Middle frontal gyrus (tissue), 1 donor: ENCODE measurements around the gene BRPF1.
A peak's percentile ranks its signal among the peaks of the same experiment; 100 is the strongest.

ENCODE experiments used
- DNase-seq: peaks from one replicate; pipeline ENCODE4 v3.0.0-alpha.2; 2015; ENCODE audit warnings: low spot score; ENCODE audit errors: extremely low spot score

Gene BRPF1

GRCh38 chr3:9787714-9788113 is 56.2 kb downstream of the BRPF1 start:
- DNase-seq, result no peak

- DNase-seq, result no peak
These were observed 59.6 kb downstream of the BRPF1 start for GRCh38 chr3:9791127-9791526.

GRCh38 chr3:9791790-9792404 is 60.4 kb downstream of the BRPF1 start:
- no peak for DNase-seq

- peak; percentile 85 for DNase-seq
These were observed 61.0 kb downstream of the BRPF1 start, which contains the start of the genes ARPC4 and TADA3 for GRCh38 chr3:9792405-9793160. Gene ARPC4, plus strand, starts transcription at chr3:9793082. Its CDS starts 40 bp downstream, at chr3:9793122. Gene TADA3, minus strand, starts transcription at chr3:9792473. Its CDS starts 1,007 bp downstream, at chr3:9791466.

- DNase-seq, result no peak
These were observed 61.7 kb downstream of the BRPF1 start for GRCh38 chr3:9793161-9793781.

- DNase-seq, result no peak
These were observed 62.9 kb downstream of the BRPF1 start for GRCh38 chr3:9794400-9794799.

- DNase-seq, result no peak
These were observed 63.7 kb downstream of the BRPF1 start for GRCh38 chr3:9795207-9795606.

- DNase-seq, result no peak
These were observed 65.8 kb downstream of the BRPF1 start for GRCh38 chr3:9797196-9797945.
